WTC11 (cell line): ENCODE data around the gene CNTN1.

ENCODE experiments used
- CREM ChIP-seq: sonication (generic); formaldehyde crosslinking; IDR thresholded peaks from 2 replicates; pipeline ENCODE4 v1.8.1; 2022; ENCODE audit warnings: mild to moderate bottlenecking, missing genetic modification reagents, moderate library complexity
- FOXK1 ChIP-seq: sonication (generic); formaldehyde crosslinking; IDR thresholded peaks from 2 replicates; pipeline ENCODE4 v1.8.0; 2022; ENCODE audit warnings: mild to moderate bottlenecking, moderate library complexity, missing genetic modification reagents
- NFATC4 ChIP-seq: fragments of 250-450 bp; sonication (Bioruptor Pico); IDR thresholded peaks from 2 replicates; pipeline ENCODE4 v1.9.0; 2021; ENCODE audit warnings: mild to moderate bottlenecking
- NR3C1 ChIP-seq: sonication (generic); formaldehyde crosslinking; conservative IDR thresholded peaks from 2 replicates; pipeline ENCODE4 v1.8.1; 2023; ENCODE audit warnings: low read depth, mild to moderate bottlenecking, missing genetic modification reagents
- ZBTB21 ChIP-seq: sonication (generic); formaldehyde crosslinking; IDR thresholded peaks from 2 replicates; pipeline ENCODE4 v1.8.1; 2023; ENCODE audit warnings: mild to moderate bottlenecking, missing genetic modification reagents, borderline replicate concordance
- TF ChIP-seq, protein P1 (sequence below): fragments of 200-600 bp; IDR thresholded peaks from 2 replicates; pipeline ENCODE4 v1.8.0; 2022; ENCODE audit warnings: antibody characterized with exemption
- TF ChIP-seq, protein P2 (sequence below): sonication (generic); formaldehyde crosslinking; IDR thresholded peaks from 2 replicates; pipeline ENCODE4 v1.8.1; 2023; ENCODE audit warnings: mild to moderate bottlenecking, missing genetic modification reagents, moderate library complexity
- TF ChIP-seq, protein P3 (sequence below): sonication (generic); formaldehyde crosslinking; IDR thresholded peaks from 2 replicates; pipeline ENCODE4 v1.8.1; 2022; ENCODE audit warnings: low read depth, missing genetic modification reagents, borderline replicate concordance

DNA sequence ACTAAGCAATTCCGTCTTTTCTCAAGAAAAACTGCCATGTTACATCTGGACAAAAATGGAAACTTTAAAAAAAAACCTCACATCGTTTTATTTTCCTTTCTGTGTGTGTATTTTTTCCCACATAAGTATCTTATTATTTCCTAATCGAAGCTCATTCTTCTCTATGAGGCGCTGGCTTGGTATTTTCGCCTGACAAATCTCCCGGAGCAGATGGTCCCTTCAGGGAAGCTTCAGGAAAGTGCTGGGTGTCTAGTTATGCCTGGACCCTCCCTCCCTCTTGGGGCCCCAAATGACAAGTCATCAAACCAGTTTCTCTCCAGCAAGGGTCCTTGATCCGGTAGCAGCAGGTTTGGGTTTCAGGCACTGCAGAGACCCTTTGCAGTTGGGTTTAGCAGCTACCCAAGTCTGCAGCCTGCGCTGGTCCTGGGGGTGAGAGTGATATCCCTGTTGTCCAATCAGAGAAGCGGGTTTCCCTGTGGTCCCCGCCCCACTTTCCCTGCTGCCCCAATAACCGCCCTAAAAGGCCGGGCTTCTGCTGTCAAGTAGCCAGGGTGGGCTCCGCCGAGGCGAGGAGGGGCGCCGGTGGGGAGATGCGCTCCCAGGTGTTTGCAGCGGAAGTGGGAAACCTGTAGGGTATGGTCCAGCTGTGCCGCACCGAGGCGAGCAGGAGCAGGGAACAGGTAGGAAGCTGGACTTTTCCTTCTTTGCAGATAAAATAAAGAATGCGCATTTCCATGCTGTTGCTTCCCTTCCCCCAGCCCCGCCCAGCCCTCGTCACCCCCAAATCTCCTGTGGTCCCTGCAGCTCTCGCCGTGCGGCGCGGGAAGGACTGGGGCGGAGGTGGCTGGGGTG, at the start of gene CNTN1:
- TF ChIP-seq, protein P1, sequence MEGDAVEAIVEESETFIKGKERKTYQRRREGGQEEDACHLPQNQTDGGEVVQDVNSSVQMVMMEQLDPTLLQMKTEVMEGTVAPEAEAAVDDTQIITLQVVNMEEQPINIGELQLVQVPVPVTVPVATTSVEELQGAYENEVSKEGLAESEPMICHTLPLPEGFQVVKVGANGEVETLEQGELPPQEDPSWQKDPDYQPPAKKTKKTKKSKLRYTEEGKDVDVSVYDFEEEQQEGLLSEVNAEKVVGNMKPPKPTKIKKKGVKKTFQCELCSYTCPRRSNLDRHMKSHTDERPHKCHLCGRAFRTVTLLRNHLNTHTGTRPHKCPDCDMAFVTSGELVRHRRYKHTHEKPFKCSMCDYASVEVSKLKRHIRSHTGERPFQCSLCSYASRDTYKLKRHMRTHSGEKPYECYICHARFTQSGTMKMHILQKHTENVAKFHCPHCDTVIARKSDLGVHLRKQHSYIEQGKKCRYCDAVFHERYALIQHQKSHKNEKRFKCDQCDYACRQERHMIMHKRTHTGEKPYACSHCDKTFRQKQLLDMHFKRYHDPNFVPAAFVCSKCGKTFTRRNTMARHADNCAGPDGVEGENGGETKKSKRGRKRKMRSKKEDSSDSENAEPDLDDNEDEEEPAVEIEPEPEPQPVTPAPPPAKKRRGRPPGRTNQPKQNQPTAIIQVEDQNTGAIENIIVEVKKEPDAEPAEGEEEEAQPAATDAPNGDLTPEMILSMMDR = no peak
- TF ChIP-seq, protein P2, sequence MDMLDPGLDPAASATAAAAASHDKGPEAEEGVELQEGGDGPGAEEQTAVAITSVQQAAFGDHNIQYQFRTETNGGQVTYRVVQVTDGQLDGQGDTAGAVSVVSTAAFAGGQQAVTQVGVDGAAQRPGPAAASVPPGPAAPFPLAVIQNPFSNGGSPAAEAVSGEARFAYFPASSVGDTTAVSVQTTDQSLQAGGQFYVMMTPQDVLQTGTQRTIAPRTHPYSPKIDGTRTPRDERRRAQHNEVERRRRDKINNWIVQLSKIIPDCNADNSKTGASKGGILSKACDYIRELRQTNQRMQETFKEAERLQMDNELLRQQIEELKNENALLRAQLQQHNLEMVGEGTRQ (CRISPR knock-in tag) = no peak
- TF ChIP-seq NFATC4 = no peak
- no peak for TF ChIP-seq FOXK1 (CRISPR knock-in tag)
- no peak for TF ChIP-seq ZBTB21 (CRISPR knock-in tag)
- TF ChIP-seq, protein P3, sequence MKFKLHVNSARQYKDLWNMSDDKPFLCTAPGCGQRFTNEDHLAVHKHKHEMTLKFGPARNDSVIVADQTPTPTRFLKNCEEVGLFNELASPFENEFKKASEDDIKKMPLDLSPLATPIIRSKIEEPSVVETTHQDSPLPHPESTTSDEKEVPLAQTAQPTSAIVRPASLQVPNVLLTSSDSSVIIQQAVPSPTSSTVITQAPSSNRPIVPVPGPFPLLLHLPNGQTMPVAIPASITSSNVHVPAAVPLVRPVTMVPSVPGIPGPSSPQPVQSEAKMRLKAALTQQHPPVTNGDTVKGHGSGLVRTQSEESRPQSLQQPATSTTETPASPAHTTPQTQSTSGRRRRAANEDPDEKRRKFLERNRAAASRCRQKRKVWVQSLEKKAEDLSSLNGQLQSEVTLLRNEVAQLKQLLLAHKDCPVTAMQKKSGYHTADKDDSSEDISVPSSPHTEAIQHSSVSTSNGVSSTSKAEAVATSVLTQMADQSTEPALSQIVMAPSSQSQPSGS (CRISPR knock-in tag) = no peak
- no peak for TF ChIP-seq NR3C1 (CRISPR knock-in tag)
- no peak for TF ChIP-seq CREM (CRISPR knock-in tag)
